Heart left ventricle (tissue), 16 donors: Measurements from ENCODE around the gene ZNF835. TPM values are rescaled to one million over a fixed set of nuclear protein-coding genes. Genes with fewer than 3 reads are reported as not detected.
A peak's percentile ranks its signal among the peaks of the same experiment; 100 is the strongest.

Source experiments
- ATAC-seq, 4 donors: fragments of 200-7000 bp; cut with Tn5 transposase; one replicate each; pipeline ENCODE4 v1.9.1; 2020 to 2022; ENCODE audit warnings: moderate library complexity in 4 of 4, mild to moderate bottlenecking in 3 of 4, moderate number of reproducible peaks in 1 of 4
- DNase-seq, 5 donors: peaks; one replicate each; pipeline ENCODE4 v3.0.0-alpha.2; 2020
- H3K27ac ChIP-seq, 12 donors: fragments of 200-600 bp; sonication (generic) in 4 of 12; one replicate each; pipeline versions ENCODE4 v1.5.0 to v1.8.0; 2016 to 2022; ENCODE audit warnings: mild to moderate bottlenecking in 2 of 12
- H3K27me3 ChIP-seq, 9 donors: fragments of 200-600 bp; sonication (generic) in 2 of 9; one replicate each; pipeline versions ENCODE4 v1.5.1 to v1.8.0; 2016 to 2022; ENCODE audit warnings: mild to moderate bottlenecking in 3 of 9
- H3K36me3 ChIP-seq, 9 donors: fragments of 200-600 bp; sonication (generic) in 2 of 9; one replicate each; pipeline versions ENCODE4 v1.5.0 to v1.8.0; 2018 to 2022; ENCODE audit warnings: mild to moderate bottlenecking in 2 of 9
- H3K4me1 ChIP-seq, 12 donors: fragments of 200-600 bp; sonication (generic) in 4 of 12; one replicate each; pipeline versions ENCODE4 v1.5.0 to v1.8.0; 2016 to 2022; ENCODE audit warnings: mild to moderate bottlenecking in 3 of 12
- H3K4me3 ChIP-seq, 12 donors: fragments of 200-600 bp; sonication (generic) in 4 of 12; one replicate each; pipeline versions ENCODE4 v1.5.0 to v1.8.0; 2017 to 2022; ENCODE audit warnings: mild to moderate bottlenecking in 9 of 12, moderate library complexity in 4 of 12
- H3K9me3 ChIP-seq, 12 donors: fragments of 200-600 bp; sonication (generic) in 4 of 12; one replicate each; pipeline versions ENCODE4 v1.5.0 to v1.8.0; 2016 to 2022; ENCODE audit warnings: mild to moderate bottlenecking in 1 of 12
- POLR2A ChIP-seq, 2 donors: fragments of 450-650 bp; IDR thresholded peaks; one replicate each; pipeline ENCODE4 v1.6.1; 2017; ENCODE audit warnings: antibody characterized with exemption in 2 of 2, mild to moderate bottlenecking in 2 of 2, moderate library complexity in 2 of 2
- WGBS, 4 donors: extraction: QIAGEN DNeasy Blood & Tissue Kit in 2 of 4; methylation state at CpG; one replicate each; pipeline versions ENCODE4 v1.1.5 to v1.1.7; 2013 to 2018; 5-methylcytosine and 5-hydroxymethylcytosine counted together
- intact Hi-C, 10 donors: fragments of 100-400 bp; cut with DNase I; formaldehyde crosslinking; loops; one replicate each; pipeline versions ENCODE4 v1.11.1 to v1.14.2; 2022
- polyA plus RNA-seq, 2 donors: library from polyadenylated mRNA; stranded (reverse); fragments of 200-250 nt; gene quantifications; one replicate each; pipeline ENCODE4 v1.2.3, GENCODE V29; 2013
- total RNA-seq, 9 donors: library from RNA; depleted of rRNA in 2 of 9; stranded (reverse); fragments of >200 nt in 2 of 9; fragmentation: NEBNext Ultra II Directional in 3 of 9; extraction: Animal tissue kit (Norgen Biotek cat#: 25700) in 3 of 9; gene quantifications; one replicate each; pipeline versions ENCODE4 v1.1.0 to v1.2.4, GENCODE V29; 2016 to 2023
- TF ChIP-seq, protein P1 (sequence below), 12 donors: fragments of 200-600 bp; sonication (generic) in 4 of 12; IDR thresholded peaks; one replicate each; pipeline versions ENCODE4 v1.5.0 to v1.8.0; 2018 to 2022; ENCODE audit warnings: antibody characterized with exemption in 12 of 12, mild to moderate bottlenecking in 5 of 12
- donor health status: ischemic (EF 13 %, LVEDD 7.1; RV severe dilation, severe dysfunction).
- donor health status: healthy with polysubstance abuse.
- donor health status: DM: no; HTN: yes; CAD: no.
- donor health status: DM: no; HTN: no; CAD: no.
- donor health status: ischemic (EF 25% LVEDD 6.9; RV normal size, moderate dysfunction).
- donor health status: ischemic (EF 25% LVEDD 5.7; RV mildly dilated, moderate dysfunction).
- donor health status: healthy.
- donor health status: DM: yes; HTN: yes; CAD: no.
- donor health status: ischemic (EF 35%, LVEDD 5.7; RV mildly dilated, moderate dysfunction).
- donor health status: nonischemic (EF 11% LVEDD 7.7; RV severe dilation, severe dysfunction).
- donor health status: DM: yes; HTN: yes; CAD: no.
- donor health status: PGD.
- donor health status: ischemic (EF 29% LVEDD 5.4; RV normal size, mild dysfunction).
- donor health status: nonischemic (EF 23%, LVEDD 6.1; RV moderate dilation, normal function).

ZNF835 gene
- total and polyA plus RNA-seq, 11 donors: 1.2 to 16.0 (median 4.7) TPM

DNA sequence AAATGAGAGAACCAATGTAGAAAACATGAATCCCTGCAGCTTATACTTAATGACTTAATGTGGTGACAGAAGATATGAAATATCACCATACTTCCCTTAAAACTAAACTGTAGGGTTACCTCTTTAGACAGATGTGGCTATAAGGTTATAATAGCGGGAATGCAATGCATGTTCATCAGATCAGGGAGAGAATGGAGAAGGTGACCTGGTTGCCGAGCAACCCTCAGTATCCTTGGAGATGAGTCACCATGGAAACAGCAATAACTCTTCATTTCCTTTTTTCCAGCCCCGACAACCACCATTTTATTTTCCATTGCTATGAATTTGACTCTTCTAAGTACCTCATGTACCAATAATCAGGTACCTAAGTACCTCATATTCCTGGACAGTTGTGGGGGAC, 28.0 kb upstream of the ZNF835 start:
- H3K27ac ChIP-seq: no peak overlapping the region
- no peaks in the 10 kb centered on the region for H3K36me3 ChIP-seq
- DNase-seq (no peak), ATAC-seq (no peak)
- H3K27me3 ChIP-seq: no peaks in the 10 kb centered on the region
- 64 to 79% (median 73%) methylated on average over 3 of the region's 3 CpGs for WGBS, 4 donors
- no peak for TF ChIP-seq POLR2A (IDR thresholded peaks at IDR 0.05)
- TF ChIP-seq, protein P1, sequence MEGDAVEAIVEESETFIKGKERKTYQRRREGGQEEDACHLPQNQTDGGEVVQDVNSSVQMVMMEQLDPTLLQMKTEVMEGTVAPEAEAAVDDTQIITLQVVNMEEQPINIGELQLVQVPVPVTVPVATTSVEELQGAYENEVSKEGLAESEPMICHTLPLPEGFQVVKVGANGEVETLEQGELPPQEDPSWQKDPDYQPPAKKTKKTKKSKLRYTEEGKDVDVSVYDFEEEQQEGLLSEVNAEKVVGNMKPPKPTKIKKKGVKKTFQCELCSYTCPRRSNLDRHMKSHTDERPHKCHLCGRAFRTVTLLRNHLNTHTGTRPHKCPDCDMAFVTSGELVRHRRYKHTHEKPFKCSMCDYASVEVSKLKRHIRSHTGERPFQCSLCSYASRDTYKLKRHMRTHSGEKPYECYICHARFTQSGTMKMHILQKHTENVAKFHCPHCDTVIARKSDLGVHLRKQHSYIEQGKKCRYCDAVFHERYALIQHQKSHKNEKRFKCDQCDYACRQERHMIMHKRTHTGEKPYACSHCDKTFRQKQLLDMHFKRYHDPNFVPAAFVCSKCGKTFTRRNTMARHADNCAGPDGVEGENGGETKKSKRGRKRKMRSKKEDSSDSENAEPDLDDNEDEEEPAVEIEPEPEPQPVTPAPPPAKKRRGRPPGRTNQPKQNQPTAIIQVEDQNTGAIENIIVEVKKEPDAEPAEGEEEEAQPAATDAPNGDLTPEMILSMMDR (IDR thresholded peaks at IDR 0.05): no peak
- peaks cover 0 to 28% (median 0%) of the 10 kb centered on the region in 12 donors for H3K9me3 ChIP-seq
- H3K4me1 ChIP-seq: no peaks in the 10 kb centered on the region
- no peak overlapping the region for H3K4me3 ChIP-seq
- intact Hi-C loops: no loop called here

DNA sequence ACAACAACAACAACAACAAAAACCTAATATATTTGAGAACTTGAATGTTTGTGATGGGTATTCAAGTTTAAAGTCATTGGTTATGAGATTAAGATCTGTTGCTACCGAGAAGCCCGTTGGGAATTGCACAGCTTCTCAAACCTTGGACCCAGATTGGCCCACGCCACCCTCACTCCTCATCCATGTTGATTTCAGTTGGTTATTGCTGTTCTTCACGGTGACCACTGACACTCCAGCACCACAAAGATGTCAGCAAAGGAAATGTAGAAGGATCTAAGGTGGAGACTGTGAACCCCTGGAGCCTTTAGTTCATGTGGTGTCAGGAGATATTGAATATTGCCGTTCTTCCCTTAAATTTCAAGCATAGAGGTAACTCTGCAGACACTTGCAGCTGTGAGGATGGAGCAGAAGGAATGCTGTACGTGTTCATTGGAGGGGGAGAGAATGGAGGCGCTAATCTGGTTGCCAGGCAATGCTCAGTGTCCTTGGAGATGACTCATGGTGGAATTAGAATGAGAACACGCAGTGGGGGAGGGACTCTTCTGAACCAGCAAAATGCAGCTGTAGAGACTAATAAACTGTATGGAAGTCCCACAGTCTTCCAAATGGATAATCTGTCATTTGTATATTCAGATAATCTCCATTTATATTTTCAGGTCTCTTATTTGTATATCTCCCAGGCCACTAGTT, 20.8 kb upstream of the ZNF835 start:
- H3K27me3 ChIP-seq: no peaks in the 10 kb centered on the region
- H3K4me3 ChIP-seq: no peak overlapping the region

GRCh38 chr19:56690670-56691069, 19.1 kb upstream of the ZNF835 start:
- H3K9me3 ChIP-seq: no peaks in the 10 kb centered on the region
- WGBS, 4 donors: 78 to 84% (median 79%) methylated on average over 10 of the region's 10 CpGs
- no peaks in the 10 kb centered on the region for H3K27me3 ChIP-seq
- no peak overlapping the region for H3K4me3 ChIP-seq
- intact Hi-C loops: no loop called here
- H3K27ac ChIP-seq: no peak overlapping the region
- no peaks in the 10 kb centered on the region for H3K4me1 ChIP-seq
- no peak for ATAC-seq
- no peak for TF ChIP-seq POLR2A (IDR thresholded peaks at IDR 0.05)
- TF ChIP-seq, protein P1 (IDR thresholded peaks at IDR 0.05): no peak
- no peaks in the 10 kb centered on the region for H3K36me3 ChIP-seq
- no peak for DNase-seq

More for the DNA sequence above, 20.8 kb upstream of the ZNF835 start:
- Histone ChIP-seq H3K36me3 (no peaks in the 10 kb centered on the region), H3K4me1 (no peaks in the 10 kb centered on the region), H3K9me3 (no peaks in the 10 kb centered on the region), H3K27ac (no peak overlapping the region)
- DNase-seq (peak in 1 of 5 donors; percentile 33), ATAC-seq (peak in 3 of 4 donors; percentile 71 to 83 (median 82))
- 57 to 69% (median 58%) methylated on average over 8 of the region's 8 CpGs for WGBS, 4 donors
- intact Hi-C loops: no loop called here
- TF ChIP-seq, protein P1 (IDR thresholded peaks at IDR 0.05): no peak
- TF ChIP-seq POLR2A (IDR thresholded peaks at IDR 0.05): no peak

DNA sequence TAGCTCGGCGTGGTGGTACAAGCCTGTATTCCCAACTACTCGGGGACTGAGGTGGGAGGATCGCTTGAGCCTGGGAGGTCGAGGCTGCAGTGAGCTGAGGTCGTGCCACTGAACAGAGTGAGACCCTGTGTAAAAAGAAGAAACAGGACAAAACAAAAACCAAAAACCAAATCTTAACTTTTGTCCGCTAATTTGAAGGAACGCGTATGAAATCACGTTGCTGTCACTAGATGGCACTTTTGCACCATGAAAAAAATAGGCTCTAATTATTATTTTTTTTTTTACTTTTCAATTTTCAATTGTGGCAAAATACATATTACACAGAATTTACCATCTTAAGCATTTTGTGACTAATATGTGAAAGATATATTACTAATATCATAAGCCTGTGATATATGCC, 17.6 kb upstream of the ZNF835 start:
- Histone ChIP-seq H3K9me3 (no peaks in the 10 kb centered on the region), H3K4me1 (no peaks in the 10 kb centered on the region), H3K4me3 (no peak overlapping the region), H3K36me3 (no peaks in the 10 kb centered on the region), H3K27me3 (no peaks in the 10 kb centered on the region), H3K27ac (no peak overlapping the region)
- ATAC-seq (no peak), DNase-seq (no peak)
- intact Hi-C loops: no loop called here
- TF ChIP-seq, protein P1 (IDR thresholded peaks at IDR 0.05): peak in 4 of 12 donors; percentile 5 to 35 (median 29)
- TF ChIP-seq POLR2A (IDR thresholded peaks at IDR 0.05): no peak
- 60 to 82% (median 72%) methylated on average over 10 of the region's 10 CpGs for WGBS, 4 donors
